Coronary artery (tissue), 2 donors: Measurements from ENCODE around the gene UPK3A.

Source experiments
- DNase-seq: peaks from one replicate; pipeline ENCODE4 v3.0.0-alpha.2; 2017; ENCODE audit warnings: low spot score
- H3K27ac ChIP-seq, 2 donors: fragments of 200-600 bp; sonication (generic); one replicate each; pipeline ENCODE4 v1.5.1; 2016 to 2019
- H3K4me3 ChIP-seq: fragments of 200-600 bp; sonication (generic); 2 replicates; pipeline ENCODE4 v1.5.1; 2016; ENCODE audit warnings: mild to moderate bottlenecking, moderate library complexity
- CTCF ChIP-seq: fragments of 200-600 bp; sonication (generic); IDR thresholded peaks from one replicate; pipeline ENCODE4 v1.5.1; 2019; ENCODE audit warnings: antibody characterized with exemption

UPK3A gene

DNA sequence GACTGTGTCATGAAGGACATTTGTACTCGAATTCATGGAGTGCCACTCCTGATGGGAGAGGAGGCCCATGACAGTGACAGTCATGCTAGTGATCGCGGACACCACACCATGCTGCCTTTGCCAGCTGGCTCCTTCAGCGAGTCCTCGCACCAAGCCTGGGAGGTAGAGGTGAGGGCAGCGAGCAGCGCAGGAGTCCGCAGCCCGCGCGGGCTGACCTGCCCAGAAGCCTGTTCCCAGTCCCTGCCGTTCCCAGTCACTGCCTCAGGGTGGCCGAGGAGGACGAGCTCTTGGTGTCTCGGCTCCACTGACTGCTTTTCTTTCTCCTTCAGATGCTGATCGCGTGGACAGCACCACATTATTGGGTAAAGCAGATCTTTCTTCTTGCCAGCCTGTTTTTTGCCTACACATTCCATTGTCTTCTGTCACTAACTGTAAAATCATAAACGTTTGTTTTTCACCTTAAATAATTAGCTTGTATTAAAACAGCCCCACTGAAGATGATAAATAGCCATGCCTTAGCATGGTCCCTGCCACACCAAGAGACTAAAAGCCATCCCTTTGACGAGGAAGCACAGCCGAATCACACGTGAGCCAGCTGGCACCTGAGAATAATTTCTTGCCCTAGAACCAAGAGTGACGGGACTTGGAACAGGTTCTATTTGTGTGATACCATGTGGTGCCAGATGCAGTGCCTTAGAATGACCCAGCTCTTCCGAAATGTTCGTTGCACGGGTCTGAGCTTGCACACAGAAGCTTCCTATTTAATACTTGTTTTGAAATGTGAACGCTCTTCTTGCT is 50.5 kb downstream of the UPK3A start:
- Histone ChIP-seq H3K4me3 (no peak overlapping the region), H3K27ac (no peak overlapping the region)
- no peak for TF ChIP-seq CTCF
- DNase-seq, result no peak

DNA sequence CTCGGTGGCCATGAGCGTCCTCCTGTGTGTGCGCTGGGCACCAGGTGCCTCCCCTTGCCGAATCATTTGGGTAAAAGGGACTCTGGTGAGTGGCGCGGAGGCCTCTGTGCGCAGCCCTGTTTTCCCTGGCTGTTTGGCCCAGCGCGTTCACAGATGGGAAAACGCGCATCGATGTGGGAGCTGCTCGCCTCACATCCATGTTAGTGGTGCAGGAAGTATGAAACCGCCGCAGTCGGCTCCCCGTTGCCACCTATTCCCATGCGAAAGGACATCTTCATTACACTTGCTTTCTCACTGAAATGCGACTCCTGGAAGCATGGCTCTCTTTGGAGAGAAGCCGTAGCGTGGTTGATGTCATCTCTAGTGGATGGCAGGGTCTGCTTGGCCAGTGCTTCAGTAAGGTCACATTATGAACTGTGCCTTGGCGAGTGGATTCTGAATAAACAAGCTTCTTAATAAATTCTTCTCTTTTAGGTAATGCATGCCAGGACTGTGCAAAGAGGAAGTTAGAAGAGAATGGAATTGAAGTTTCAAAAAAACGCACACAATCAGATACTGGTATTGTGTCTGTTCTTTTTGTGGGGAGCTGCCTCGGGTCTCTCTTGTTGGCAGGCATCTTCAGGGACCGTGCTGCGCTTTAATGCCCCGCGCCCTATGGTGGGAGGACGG is 51.2 kb downstream of the UPK3A start:
- peak overlapping the region in 1 of 2 donors; percentile 78 for H3K27ac ChIP-seq
- no peak for DNase-seq
- H3K4me3 ChIP-seq, result no peak overlapping the region
- TF ChIP-seq CTCF, result no peak

GRCh38 chr22:45336971-45337431 is 52.3 kb downstream of the UPK3A start:
- Histone ChIP-seq H3K27ac (peak overlapping the region; percentile 69 to 78), H3K4me3 (peak overlapping the region; percentile 58)
- no peak for DNase-seq

GRCh38 chr22:45337536-45337935 is 52.8 kb downstream of the UPK3A start:
- Histone ChIP-seq H3K4me3 (no peak overlapping the region), H3K27ac (peak overlapping the region in 1 of 2 donors; percentile 69)
- no peak for TF ChIP-seq CTCF
- DNase-seq, result no peak

More at GRCh38 chr22:45336971-45337431, 52.3 kb downstream of the UPK3A start:
- TF ChIP-seq CTCF, result no peak

- no peak for TF ChIP-seq CTCF
- DNase-seq, result no peak
- Histone ChIP-seq H3K27ac (no peak overlapping the region), H3K4me3 (no peak overlapping the region)
These were observed 54.0 kb downstream of the UPK3A start for GRCh38 chr22:45338795-45339194.

DNA sequence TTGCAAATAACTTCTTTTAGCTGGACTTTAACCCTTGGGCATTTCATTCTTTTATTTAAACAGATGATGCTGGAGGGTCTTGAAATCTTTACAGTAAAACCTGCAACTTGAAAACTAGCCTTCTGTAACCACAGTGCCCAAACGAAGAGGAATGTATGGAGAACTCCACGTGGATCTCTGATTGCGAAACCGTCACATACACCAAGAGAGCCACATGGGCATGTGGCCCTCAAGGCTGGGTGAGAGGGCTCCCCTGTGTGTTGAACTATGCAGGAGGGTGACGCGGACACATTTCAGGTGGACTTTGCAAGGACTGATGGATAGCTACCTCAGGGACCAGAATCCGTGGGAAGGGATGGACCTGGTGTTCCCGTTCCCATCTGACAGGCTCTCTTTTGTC is 55.6 kb downstream of the UPK3A start:
- no peak for TF ChIP-seq CTCF
- DNase-seq, result no peak
- Histone ChIP-seq H3K4me3 (no peak overlapping the region), H3K27ac (no peak overlapping the region)

GRCh38 chr22:45341498-45341897 is 56.7 kb downstream of the UPK3A start:
- no peak overlapping the region for H3K27ac ChIP-seq
- no peak for DNase-seq
- TF ChIP-seq CTCF, result no peak

More at GRCh38 chr22:45341498-45341897, 56.7 kb downstream of the UPK3A start:
- no peak overlapping the region for H3K4me3 ChIP-seq
